A549 treated with CORT108297 at 1 μM for 4 hours (cell line): ENCODE results near the gene TOB1. TPM values are rescaled to one million over a fixed set of nuclear protein-coding genes. Genes with fewer than 3 reads are reported as not detected.

Experiments
- total RNA-seq: library from RNA; stranded (reverse); fragments of 200-300 nt; extraction: Qiagen RNA extraction; gene quantifications from 5 replicates; pipeline ENCODE4 v1.2.3, GENCODE V29; 2022

Gene TOB1, protein sequence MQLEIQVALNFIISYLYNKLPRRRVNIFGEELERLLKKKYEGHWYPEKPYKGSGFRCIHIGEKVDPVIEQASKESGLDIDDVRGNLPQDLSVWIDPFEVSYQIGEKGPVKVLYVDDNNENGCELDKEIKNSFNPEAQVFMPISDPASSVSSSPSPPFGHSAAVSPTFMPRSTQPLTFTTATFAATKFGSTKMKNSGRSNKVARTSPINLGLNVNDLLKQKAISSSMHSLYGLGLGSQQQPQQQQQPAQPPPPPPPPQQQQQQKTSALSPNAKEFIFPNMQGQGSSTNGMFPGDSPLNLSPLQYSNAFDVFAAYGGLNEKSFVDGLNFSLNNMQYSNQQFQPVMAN
- 81.2 to 104 TPM (median 85.2 TPM) in 5 replicates for total RNA-seq

DNA sequence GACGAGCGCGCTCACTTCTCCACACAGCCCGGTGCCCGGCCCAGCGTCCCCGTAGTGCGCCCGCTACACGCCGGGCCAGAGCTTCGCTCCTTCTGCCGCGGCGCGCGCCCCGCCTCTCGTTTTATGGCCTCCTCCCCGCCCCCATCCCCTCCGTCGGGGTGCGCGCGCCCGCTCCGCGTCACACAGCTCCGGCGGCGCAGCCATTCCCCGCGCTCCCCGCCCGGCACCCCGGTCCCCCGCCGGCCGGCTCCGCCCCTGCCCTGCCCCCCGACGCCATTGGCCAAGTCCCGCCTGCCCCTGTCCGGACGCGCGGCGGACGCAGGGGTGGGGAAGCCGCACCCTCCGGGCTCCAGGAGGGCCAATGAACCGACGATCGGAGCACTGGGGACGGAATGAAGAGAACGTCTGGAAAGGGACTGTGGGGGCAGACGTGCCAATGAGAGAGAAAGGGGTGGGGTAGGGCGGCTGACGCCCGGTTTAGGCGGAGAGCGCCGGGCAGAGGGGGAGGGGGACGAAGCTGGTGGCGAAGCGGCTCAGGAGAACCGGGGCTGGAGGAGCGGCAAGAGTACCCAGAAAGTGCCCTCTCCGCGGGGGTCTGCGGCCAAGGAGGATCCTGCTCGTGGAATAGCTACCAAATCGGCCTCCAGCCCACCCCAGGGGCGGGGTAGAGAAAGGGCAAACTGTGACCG lies at the start of gene TOB1:
Gene TOB1, minus strand, starts transcription at position 94 of the 689 bp plus-strand sequence. CDS start 2,337 bp downstream, outside the sequence.

DNA sequence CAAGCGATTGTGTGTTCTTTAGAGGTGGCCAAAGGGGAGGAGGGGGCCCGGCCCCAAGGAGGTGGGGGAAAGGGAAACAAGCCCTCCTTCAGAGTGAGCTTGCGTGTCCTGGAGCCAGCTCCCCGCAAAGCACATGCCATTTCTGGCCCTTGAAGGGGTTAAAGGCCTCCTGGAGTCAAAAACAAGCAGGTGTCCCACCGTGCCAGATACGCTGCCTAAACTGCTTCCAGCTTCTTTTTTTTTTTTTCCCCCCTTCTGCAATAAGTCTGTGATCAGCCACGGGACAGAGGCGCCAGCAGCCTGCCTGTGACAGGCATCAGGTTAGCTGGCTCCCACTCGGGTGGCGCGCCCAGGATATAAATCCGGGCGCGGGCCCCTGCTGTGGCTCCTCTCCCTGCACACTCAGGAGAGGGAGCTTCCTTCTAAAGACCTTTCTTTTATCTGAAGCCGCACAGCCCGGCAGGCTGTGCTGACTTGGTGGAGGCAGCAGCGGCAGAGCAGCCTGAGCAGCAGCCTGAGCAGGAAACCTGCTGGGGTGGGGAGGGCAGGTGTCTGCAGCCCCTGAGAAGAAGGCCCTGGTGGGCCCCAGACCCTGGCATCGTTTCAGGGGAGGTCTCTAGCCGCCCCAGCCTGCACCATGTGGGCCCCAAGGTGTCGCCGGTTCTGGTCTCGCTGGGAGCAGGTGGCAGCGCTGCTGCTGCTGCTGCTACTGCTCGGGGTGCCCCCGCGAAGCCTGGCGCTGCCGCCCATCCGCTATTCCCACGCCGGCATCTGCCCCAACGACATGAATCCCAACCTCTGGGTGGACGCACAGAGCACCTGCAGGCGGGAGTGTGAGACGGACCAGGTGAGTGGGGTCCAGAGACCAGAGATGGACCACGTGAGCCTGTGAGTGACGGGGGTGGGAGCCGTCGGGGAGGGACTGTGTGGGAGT lies 30.6 kb downstream of the TOB1 start, which contains the start of gene WFIKKN2:
Gene WFIKKN2, plus strand, starts transcription at position 286 of the 934 bp plus-strand sequence. Its CDS starts 352 bp downstream, at position 638.

Other genes with a start within 250 kb of the TOB1 start
- gene ABCC3, start 231.5 kb downstream of the TOB1 start, total RNA-seq = 118 to 153 TPM (median 145 TPM) in 5 replicates
- 44.1 to 49.4 TPM (median 46.6 TPM) in 5 replicates for gene ANKRD40, start 158.4 kb downstream of the TOB1 start, total RNA-seq
- gene LUC7L3, start 146.8 kb downstream of the TOB1 start, total RNA-seq = 62.9 to 117 TPM (median 86.6 TPM) in 5 replicates
- not detected in 5 replicates for gene ANKRD40CL, start 98.8 kb downstream of the TOB1 start, total RNA-seq
- gene WFIKKN2, start 30.8 kb downstream of the TOB1 start, total RNA-seq = 0.03 TPM in 1 of 5 replicates, not detected in the others